Measurements from ENCODE around the gene PAX7.

Gene PAX7

DNA sequence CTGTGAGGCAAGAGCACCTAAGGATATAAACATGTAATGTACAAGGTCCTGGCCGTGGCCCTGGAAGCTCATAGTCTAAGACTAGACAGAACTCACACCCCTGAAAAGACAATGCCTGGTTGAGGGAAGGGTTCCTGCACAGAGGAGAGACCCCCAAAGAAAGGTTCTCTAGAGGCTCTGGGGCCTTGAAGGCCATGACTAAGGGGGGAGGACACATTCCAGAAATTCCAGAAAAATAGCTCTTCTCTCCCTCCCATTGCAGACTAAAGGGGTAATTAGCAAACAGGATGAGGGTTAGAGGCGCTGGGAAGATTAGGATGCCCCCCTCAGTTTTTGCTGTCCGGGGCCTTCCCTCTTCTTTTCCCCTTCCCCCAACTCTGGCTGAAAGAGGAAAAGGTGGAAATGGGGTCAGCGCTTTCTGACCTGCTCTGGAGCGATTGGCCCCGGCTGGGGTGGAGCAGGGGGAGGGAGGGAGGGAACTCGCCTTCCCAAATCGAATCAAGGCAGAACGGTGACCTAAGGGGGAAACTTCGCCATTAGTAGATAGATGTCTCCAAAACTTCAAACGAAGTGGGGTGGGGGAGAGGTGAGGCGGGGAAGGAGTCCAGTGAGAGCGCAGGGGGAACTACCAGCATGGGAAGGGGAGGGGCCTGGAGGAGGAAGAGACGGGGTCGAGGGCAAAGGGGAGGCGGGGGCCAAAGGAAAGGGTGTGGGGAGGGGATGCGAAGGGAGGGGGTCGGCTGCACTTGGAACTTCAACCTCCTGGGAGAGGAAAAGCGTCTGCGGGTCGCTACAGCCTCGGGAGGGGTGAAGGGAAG lies 11.8 kb downstream of the PAX7 start:
- DNase-seq, result no peak

DNA sequence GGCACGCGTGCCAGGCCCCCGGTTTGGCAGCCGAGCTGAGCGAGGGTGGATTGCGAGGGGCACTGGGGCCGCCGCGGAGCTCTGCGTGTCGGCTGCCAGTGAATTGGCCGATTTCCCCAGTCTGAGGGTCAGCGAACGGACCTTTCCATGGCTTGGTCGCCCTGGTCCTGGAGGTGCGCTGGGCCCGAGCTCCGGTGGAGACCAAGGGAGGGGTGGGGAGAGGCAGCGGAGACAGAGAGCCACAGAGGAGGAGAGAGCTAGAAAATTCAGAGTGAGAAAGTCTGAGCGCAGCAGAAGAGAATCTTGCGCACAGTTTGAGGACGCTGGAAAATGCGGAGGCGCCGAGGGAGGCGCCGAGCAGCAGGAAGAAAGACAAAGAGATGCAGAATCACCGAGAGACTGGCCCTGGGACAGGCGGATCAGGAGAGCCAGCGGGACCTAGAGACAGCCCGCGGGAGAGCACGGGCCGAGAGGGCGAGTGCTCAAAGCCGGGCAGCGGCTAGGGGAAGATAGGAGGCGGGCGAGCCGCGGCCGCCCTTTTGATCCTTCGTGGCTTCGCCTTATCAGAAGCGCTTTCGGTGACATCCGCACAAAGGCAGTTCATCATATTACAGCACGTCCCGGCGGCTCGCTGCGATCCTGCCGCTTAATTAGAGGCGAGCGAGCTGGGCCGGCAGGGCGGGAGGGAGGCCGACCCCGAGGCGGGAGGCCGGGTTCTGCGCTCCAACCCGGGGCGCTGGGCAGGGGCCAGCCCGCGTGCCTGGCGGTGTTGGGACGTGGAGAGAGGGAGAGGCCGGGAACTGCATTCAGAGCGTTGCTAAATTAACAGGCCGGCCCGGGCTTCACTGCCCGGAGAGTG lies 12.7 kb downstream of the PAX7 start:
- DNase-seq, result no peak

DNA sequence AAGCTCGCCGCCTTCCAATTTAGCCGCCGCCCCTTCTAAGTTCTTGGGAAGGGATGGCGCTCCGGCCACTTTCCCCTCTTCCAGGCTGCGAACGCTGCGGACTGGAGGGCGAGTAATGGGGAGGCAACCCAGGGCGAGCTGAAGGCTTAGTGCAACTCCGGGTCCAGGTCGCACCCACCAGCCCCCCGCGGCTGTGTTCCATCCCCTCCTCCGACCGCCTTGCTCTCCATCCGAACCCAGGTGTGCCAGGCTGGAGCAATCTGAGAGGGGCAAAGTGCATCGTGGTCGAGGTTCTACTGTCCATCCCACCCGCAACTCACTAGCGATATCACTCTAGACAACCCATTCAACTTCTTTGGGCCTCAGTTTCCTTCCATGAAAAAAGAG lies 13.4 kb downstream of the PAX7 start:
- no peak for DNase-seq

DNA sequence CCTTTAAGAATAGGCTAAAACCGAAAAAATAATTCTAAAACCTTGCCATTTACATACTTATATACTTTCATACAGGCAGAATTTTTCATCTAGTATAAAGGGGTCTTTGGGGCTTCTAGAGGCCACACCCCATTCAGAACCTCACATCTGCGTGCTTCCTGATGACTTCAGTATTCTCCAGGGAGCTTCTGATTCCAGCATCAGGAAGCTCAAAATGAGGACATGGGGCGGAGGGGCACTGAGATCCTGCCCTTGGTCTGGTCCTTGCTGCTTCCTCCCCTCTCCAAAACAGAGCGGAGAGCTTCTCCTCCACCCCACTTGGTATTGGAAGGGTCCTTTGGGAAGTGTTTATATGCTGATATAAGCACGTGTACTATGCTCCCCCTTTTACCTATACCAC lies 13.8 kb downstream of the PAX7 start:
- DNase-seq, result no peak

DNA sequence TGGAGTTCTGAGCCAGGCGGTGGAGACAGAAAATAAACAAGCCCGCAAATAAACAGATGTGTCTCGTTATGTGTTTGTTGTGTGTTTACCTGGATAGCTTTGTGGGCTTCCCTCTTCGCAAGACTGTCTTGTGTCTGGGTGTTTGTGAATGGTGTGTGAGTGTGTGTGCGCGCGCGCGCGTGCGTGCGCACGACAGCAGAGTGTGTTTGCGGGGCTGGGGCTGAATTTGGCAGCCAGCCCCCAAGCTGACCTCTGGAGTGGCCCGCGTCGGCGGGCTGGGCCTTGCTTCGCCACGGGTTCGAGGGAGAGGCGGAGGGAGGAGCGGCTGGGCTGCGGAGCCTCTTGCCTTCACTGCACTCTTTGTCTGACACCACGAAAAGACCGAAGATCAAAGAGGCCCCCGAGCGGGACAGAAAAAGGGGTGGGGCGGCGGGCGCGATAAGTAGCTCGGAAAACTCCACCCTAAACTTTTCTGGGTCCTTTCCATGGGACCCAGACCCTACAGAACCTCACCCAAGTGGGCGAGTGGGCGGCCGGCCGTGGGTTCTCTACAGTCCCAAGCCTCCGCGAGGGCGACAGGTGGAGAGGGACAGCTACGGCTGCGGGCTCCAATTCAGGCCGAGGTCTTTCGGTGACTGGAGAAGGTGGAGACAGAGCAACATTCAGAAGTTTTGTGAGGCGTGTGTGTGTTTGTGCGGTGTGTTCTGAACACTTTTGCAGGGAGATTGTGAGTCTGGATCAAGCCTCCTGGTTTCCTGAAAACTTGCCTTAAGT lies 14.5 kb downstream of the PAX7 start:
- DNase-seq, result no peak

DNA sequence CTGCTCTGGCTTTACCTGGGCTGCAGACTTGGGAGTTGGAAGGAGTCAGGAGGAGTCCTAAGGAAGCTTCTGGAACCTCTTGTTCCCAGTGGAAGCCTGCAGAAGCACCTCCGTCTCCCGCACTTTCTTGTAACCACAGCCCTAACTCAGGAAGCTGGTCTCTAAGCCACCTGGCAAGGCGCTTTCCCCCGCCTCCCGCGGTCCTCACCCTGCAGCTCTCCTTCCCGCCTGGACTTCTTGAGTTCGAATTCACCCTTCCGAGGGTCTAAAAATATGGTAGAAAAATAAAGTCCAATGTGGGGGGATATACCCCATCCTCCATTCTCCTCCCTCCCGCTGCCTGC lies 15.1 kb downstream of the PAX7 start:
- no peak for DNase-seq

DNA sequence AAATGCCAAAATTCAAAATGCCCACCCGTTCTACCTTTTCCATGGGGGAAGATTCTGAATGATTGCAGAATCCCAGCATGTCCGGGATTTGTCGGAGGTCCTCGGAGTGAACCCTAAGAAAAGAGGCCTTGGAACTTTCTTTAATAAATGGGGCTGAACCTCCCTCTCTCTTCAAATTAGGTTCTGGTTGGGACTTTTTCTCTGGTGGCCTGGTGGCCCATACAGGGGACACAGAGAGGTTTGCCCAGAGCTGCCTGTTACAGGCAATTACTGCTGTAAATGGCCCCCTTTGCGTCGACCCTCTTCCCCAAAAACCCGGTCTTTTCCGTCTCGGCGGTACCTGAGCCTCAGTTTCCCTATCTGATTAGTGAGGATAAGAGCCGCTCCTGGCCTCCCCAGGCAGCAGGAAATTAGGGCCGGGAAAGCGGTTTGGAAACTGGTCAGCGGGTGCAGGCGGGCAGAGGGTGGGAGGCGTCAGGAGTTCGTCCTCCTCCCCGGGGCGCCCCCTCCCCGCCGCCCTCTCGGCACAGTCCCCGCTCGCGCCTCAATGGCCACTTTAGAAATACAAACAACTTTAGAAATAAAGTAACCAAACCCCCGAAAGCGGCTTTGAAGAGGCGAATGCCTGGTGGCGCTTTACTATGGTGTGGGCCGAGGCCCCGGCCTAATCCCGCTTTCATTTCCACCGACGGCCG lies 15.6 kb downstream of the PAX7 start:
- DNase-seq, result no peak

DNA sequence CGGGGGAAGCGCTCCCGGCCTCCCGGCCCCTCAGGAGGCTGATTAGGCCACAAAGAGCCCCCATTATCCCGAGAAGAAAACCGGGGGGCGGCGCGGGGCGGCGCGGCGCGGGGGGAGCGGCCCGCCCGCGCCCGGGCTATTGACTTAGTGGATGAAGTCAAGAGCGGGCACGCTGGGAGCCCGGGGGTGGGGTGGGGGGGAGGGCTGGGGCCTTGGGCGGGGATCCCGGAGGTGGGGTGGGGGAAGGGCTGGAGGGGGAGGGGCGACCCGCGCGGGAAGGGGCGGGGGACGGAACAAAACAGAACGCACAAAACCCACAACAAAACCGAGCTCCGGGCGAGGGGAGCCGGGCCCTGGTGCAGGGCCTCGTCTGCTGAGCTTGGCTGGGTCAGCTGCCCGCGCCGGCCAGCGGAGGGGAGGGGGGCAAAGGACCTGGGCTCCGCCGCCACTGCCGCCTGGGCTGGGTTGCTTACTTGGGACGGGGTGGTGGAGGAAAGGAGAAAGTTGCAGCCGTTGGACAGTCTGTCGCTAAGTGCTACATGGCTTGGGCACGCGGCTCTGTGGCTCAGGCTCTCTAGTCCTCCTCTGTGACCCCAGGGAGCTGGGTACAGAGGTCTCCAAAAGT lies 16.3 kb downstream of the PAX7 start:
- DNase-seq, result no peak

DNA sequence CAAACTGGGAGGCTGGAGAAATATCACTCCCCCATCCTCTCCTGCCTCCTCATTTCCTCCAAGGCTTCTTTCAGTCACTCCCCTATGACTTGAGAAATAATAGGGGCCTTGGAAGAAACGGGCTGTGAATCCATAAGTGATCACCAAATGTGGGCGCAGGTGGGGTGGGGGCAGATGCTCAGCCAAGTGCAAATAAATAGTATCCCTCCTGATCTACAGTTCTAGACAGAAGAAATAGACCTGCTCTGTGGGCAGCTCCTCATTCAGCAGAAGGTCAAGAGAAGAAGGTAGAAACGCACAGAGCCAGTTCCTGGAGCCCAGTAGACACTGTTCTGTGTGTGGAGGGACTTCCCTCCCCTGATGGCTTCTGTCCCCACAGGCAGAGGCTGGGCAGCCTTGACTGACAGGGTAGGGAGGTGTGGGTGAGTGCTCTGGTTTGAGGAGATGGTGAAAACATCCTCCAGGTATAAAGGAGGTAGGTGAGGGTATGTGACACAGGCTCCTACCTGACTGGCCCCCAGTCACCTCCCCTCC lies 17.1 kb downstream of the PAX7 start:
- no peak for DNase-seq

DNA sequence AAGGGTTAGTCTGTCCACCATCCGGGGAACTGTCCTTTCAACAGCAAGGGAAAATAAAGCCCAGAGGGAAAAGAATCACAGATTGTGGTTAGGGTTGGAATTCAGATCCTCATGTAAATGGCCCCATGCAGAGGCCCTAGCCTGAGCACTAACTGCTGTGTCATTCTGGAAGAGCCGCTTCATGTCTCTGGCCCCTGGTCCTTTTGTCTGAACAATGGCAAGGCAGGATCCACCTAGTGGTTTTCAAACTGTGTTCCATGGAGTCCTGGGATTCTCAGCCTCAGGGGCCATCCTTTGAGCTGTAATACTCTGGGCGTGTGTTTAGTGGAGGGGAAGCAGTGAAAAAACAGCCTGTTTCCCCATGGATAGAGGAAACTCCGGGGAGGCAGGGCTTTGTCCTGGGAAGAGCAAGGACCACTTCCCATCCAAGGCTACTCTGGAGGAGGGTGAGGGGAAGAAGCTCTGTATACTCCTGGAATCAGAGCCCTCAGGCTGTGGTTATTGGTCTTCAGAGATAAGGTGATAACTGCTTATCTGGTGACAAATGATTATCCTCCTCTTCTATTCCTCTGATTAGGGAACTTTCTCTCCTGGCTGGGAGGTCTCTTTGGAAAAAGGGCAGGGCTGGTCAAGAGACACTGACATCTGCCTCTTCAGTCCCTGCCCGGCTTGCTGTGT lies 19.2 kb downstream of the PAX7 start:
- DNase-seq, result no peak

DNA sequence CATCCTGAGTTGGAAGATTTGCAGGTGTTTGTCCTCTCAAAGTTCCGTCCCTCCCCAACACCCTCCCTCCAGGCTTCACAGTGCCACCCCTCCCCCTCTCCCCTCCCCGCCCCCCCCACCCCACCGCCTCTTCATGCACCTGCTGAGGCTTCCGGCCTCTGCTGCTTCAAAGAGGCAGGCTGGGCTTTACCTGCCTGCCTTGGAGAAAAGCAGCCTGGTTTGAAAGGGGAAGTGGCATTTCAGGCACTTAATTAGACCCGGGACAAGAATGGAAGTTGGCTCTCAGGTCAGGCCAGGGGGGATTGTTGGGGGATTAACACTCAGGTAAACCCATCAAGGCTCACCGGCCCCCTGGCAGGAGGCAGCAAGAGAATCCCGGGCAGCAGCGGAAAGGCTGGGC lies 21.1 kb downstream of the PAX7 start:
- no peak for DNase-seq

DNA sequence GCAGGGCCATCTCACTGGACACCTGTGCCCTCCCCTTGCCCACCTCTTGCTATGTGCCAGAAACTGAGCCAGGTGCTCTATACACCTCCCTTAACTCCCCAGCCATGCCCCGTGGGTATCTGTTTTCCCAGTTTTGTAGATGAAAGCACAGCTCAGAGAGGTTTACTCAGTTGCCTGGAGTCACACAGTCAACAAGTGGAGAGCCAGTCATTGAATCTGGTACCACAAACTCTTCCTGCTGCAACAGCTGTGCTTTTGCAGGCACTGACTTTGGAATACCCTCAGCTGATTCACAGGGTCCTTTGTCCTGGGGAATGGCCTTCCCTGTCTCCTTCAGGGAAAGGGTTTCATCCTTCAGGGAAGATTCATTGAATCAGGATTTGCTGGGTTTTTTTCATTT lies 22.1 kb downstream of the PAX7 start:
- DNase-seq, result no peak

DNA sequence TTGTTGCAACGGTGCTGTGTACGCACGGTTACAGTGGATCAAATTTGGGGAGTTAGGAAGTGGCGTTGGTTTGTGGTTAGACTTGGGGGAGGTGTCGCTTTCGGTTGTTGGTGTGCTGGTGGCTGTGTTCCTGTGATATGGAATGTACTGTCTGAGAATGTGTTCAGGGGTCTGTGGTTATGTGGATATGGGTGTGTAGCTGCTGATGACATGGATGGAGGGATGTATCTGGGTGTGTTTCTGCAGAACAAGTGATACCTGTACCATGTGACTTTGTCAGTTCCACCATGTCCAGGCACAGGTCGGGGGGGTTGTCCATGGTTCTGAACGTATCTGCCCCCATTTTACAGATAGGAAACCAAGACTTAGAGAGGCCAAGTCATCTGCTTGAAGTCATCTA lies 22.7 kb downstream of the PAX7 start:
- no peak for DNase-seq

DNA sequence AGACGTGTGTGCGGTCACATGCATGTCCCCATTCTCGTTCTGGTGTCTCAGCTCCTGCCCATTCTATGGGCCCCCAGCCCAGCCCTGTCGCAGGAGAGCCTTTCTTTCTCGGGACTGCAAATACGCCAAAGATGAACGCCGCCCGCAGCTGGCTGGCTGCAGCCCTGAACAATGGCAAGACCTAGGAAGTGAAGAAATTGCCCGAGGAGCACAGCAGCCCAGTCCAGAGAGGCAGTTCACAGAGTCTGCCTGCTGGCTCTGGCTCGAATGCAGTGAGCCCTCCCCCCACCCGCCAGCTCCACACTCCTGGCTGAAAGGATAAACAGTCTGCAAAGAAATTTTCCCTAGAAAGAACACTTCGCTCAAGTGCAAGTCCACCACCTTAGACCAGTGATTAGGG lies 23.3 kb downstream of the PAX7 start:
- no peak for DNase-seq

DNA sequence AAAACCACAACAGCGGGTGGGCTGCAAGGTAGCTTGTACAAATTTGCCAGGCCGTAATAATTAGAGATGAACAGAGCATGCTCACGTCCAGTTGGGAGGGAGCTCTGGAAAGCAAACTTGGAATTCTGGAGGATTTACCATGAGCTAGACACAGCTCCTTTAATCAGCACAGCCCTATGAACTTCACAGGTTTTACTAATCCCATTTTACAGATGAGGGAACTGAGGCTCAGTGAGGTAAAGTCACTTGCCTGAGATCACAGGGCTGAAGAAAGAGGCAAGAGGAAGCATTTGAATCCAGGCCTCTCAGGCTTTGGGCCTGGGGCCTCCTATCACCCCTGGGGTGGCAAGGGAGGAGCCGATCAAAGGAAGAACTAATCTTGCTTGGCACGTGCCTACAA lies 24.0 kb downstream of the PAX7 start:
- DNase-seq, result no peak

DNA sequence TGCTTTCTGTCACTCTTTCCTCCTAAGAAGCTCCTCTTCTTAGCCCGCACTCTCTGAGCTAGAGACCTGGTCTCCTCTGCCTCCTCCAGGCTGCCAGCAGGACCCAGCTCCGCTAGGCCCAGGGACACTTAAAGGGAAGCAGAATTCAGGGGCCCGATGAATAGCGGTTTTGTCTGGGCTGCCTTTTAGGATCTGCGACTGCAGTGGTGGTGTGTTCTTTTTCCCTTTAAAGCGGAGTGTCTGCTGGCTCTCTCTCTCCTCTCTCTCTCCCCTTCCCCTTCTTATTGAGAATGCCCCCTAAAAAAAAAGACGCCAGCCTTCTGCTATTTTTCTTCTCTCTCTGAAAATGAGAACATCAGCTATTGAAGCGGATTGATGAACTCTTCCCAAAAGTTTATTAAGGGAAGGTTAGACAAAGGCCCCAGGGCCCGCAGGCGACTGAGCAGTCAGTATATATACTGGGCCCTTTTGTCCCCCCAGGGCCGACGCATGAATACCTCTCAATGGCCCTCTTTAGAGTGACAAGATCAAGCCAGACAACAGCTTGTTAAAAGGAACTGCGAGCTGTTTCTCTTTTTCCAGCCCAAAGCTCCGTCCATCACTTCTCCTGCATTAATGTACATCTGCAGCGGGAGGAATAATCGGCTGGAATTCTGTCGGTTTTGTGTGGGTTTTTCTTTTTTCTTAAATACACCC lies 27.0 kb downstream of the PAX7 start:
- no peak for DNase-seq

DNA sequence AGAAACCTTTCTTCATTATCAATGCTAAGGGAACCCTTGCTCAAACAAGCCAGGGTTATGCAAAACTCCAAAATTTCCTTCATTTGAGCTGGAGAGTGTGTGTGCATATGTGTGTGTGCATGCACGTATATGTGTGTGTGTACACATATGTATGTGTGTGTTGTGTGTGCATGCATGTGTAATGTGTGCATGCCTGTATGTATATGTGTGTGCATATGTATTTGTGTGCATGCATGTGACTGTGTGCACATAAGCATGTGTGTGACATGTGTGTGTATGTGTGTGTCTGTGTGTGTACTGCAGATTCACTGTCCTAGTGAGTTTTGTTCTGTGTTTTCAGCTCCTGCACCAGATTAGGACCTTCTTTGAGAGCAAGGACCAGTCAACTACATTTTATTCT lies 28.2 kb downstream of the PAX7 start:
- no peak for DNase-seq

DNA sequence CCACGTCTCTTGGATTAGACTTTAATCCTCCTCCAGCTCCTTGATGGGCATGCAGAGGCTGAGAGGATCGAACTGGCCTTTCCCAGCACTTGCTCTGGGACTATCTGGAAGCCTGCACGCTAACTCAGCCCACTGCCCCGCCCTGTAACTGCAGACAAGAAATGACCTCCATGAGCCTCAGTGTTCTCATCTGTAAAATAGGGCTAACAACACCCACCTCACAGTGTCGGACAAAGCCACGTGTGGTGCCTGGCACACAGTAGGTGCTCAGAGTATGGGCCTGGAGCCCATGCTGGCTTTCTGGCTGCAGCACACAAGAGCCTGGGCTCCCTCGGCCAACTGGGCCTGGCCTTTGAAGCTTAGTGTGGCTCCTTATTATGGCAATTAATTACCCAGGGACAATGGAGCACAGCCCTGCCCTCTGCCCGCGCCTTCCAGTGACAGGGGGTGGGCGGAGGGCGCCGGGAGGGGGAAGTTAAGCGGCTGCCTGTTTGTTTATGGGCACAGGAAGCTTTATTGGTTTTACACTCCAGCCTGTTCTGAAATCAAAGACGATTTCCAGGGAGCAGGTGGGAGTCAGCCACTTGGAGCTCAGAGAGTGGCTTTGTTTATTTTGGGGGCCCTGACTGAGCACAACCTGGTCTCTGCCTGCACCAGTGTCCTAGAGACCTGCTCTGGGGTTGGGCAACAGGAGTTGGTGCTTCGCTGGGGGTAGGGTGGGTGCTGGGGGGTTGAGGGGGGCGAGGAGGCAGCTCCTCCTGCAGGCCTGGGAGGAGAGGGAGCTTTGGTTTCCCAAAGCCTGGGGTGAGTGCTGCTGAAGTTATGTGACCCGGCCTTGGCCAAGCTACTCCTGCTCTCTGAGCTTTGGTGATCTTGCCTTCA lies 31.0 kb downstream of the PAX7 start:
- no peak for DNase-seq

DNA sequence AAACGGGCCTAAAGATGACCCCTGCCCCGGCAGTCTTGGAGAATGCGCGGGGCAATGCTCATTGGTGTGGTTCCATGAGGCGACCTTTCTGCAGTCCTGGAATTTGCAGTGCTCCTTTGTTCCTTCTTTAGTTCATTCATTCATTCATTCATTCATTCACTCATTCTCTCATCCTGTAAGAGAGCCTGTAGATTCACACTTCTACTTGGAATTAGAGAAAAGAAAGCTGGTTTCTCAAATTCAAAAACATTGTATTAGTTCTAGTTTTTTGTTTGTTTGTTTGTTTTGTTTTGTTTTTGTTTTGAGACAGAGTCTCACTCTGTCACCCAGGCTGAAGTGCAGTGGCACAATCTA lies 31.6 kb downstream of the PAX7 start:
- no peak for DNase-seq

DNA sequence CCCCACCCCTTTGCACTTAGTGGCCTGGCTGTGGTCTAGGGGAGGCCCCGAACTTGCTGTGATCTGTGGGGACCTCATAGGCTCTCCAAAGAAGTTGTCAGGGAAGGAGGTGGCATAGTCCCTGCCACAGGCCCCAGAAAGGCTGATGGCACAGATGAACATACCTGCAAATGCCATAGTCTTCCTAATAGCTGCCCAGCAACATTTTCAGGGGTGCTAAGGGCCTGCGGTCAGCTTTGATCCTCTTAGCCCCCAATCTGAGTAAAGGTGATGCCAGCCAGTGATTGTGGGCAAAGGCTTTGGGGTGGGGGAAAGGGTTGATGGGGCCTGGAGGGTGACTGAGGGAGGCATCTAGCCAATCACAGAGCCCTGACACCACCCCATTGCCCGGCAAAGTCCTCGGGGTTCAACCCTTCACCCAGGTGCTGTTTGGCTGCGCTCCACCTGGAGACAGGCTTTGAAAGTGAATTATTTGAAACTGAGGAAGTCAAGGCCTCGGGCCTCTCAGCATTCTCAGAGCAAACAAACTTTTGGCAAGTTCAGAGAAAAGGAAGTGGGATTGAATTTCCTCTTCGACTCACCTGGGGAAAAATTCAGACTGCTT lies 35.8 kb downstream of the PAX7 start:
- no peak for DNase-seq
